Duodenal mucosa (tissue), 2 donors: ENCODE results near the gene SEMA6D.

ENCODE experiments used
- H3K27ac ChIP-seq: one replicate; pipeline ENCODE4 v1.7.0; 2013; ENCODE audit warnings: low read depth, low read length
- H3K27me3 ChIP-seq, 2 donors: one replicate each; pipeline ENCODE4 v1.7.0; 2013; ENCODE audit warnings: low read length in 2 of 2, control low read depth in 1 of 2; ENCODE audit not compliant: insufficient read depth in 2 of 2, control insufficient read depth in 1 of 2
- H3K36me3 ChIP-seq, 2 donors: one replicate each; pipeline ENCODE4 v1.7.0; 2013; ENCODE audit warnings: low read length in 2 of 2, control low read depth in 1 of 2; ENCODE audit not compliant: insufficient read depth in 2 of 2, control insufficient read depth in 1 of 2
- H3K4me1 ChIP-seq, 2 donors: one replicate each; pipeline ENCODE4 v1.7.0; 2013; ENCODE audit warnings: low read length in 2 of 2, control low read depth in 1 of 2; ENCODE audit not compliant: insufficient read depth in 2 of 2, control insufficient read depth in 1 of 2
- H3K4me3 ChIP-seq, 2 donors: one replicate each; pipeline ENCODE4 v1.7.0; 2013; ENCODE audit warnings: low read length in 2 of 2, low read depth in 1 of 2
- H3K9ac ChIP-seq, 2 donors: one replicate each; pipeline ENCODE4 v1.7.0; 2013; ENCODE audit warnings: low read length in 2 of 2, low read depth in 1 of 2
- H3K9me3 ChIP-seq, 2 donors: one replicate each; pipeline ENCODE4 v1.7.0; 2013; ENCODE audit warnings: low read length in 2 of 2, control low read depth in 1 of 2; ENCODE audit not compliant: control insufficient read depth in 1 of 2

Gene SEMA6D

GRCh38 chr15:47716516-47716915, 789 bp upstream of the SEMA6D start:
- Histone ChIP-seq H3K4me3 (peak overlapping the region; percentile 84 to 87), H3K36me3 (no peaks in the 10 kb centered on the region), H3K9ac (no peak overlapping the region), H3K27ac (no peak overlapping the region), H3K27me3 (no peaks in the 10 kb centered on the region), H3K9me3 (no peaks in the 10 kb centered on the region), H3K4me1 (peaks cover 26 to 33% of the 10 kb centered on the region in 2 donors)

- Histone ChIP-seq H3K4me3 (peak overlapping the region; percentile 84 to 87), H3K4me1 (peaks cover 18 to 24% of the 10 kb centered on the region in 2 donors)
Observed at GRCh38 chr15:47718497-47719437, 1.5 kb downstream of the SEMA6D start.

DNA sequence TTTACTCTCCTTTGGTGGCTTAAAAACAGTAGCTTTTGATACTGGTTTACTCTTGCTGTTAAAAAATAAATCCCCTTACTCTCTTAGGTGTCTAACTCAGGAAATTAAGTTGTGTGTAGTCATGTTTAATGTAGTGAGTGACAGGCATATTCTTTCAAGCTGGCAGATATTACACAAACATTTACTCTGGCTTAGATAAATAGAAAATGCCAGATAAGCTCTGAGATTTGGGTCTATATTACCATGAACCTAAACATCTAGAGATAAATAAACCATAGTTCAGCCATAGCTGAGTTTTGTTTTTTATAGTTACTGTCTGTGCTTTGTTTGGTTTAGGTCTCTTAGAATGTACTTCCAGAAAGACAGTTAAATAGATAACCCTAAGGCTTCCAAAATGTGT, 2.4 kb downstream of the SEMA6D start:
- H3K4me3 ChIP-seq: peak overlapping the region; percentile 84 to 87
- H3K9ac ChIP-seq: peak overlapping the region; percentile 12 to 66
- H3K36me3 ChIP-seq: peaks cover 0 to 5% of the 10 kb centered on the region in 2 donors
- no peak overlapping the region for H3K27ac ChIP-seq
- H3K27me3 ChIP-seq: no peaks in the 10 kb centered on the region
- no peaks in the 10 kb centered on the region for H3K9me3 ChIP-seq
- H3K4me1 ChIP-seq: peaks cover 23 to 31% of the 10 kb centered on the region in 2 donors

More at GRCh38 chr15:47718497-47719437, 1.5 kb downstream of the SEMA6D start:
- Histone ChIP-seq H3K36me3 (peaks cover 0 to 5% of the 10 kb centered on the region in 2 donors), H3K9me3 (no peaks in the 10 kb centered on the region), H3K27ac (peak overlapping the region; percentile 60), H3K9ac (peak overlapping the region; percentile 66 to 72), H3K27me3 (no peaks in the 10 kb centered on the region)

DNA sequence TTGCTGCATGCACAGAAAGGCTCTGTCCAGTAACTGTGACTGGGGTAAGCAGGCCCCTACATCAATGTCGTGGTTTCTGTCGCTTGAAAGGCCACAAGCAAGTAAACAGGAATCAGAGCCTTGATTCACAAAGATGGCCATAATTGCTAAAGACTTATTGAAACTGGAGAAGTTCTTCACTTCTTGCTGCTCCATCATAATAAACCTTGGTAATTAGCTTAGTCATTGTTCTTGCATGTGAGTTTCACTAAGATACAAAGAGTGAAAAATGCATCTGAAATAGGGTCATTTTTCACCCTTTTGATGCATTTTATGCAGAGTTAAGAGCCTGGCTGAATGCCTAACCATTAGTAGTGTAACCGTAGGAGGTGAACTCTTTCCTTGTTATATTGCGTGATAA, 3.2 kb downstream of the SEMA6D start:
- Histone ChIP-seq H3K9ac (no peak overlapping the region), H3K4me3 (peak overlapping the region; percentile 84 to 87)

DNA sequence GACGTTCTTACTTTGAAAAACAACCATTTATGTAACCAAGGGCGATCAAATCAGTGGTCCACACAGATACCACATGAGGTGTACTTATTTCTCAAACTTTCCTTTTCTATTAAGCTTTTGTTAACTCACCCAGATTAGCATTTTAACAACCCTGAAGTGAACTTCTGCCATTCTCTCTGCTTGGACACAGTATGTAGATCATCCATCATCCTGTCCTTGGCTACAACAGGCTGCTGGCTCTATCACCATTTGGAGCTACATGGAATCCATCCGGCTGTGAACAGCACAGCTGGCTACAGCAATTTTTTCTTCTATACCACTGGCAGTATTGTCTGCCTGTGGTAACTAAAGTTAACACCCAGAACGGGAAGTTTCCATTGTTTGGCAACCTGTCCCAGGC, 4.4 kb downstream of the SEMA6D start:
- no peak overlapping the region for H3K9ac ChIP-seq
- no peak overlapping the region for H3K4me3 ChIP-seq
- H3K27me3 ChIP-seq: no peaks in the 10 kb centered on the region
- H3K27ac ChIP-seq: no peak overlapping the region
- H3K9me3 ChIP-seq: no peaks in the 10 kb centered on the region
- peaks cover 0 to 5% of the 10 kb centered on the region in 2 donors for H3K36me3 ChIP-seq
- peaks cover 35 to 44% of the 10 kb centered on the region in 2 donors for H3K4me1 ChIP-seq

More for the DNA sequence above, 3.2 kb downstream of the SEMA6D start:
- Histone ChIP-seq H3K36me3 (peaks cover 0 to 5% of the 10 kb centered on the region in 2 donors), H3K4me1 (peaks cover 30 to 39% of the 10 kb centered on the region in 2 donors), H3K9me3 (no peaks in the 10 kb centered on the region), H3K27me3 (no peaks in the 10 kb centered on the region), H3K27ac (no peak overlapping the region)

DNA sequence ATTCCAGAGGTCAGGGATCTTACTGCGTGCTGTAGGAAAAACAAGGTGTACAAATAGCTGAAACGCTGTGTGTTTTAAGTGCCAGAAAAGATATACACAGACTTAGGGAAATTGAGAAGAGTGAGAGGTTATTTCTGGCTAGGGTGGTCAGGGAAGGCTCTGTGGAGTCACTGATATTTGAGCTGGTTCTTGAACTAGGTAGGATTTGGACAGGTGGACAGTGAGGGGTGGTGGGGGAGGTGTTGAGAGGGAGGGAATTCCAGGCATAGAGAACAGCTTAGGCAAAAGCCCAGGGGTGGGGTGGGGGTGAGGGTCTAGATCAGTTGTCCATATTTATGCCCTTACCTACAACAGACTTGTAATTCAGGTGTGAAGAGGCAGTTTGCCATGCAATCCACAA, 7.0 kb downstream of the SEMA6D start:
- Histone ChIP-seq H3K4me3 (no peak overlapping the region), H3K9ac (no peak overlapping the region), H3K4me1 (peaks cover 61% of the 10 kb centered on the region in 2 donors), H3K9me3 (no peaks in the 10 kb centered on the region), H3K36me3 (peaks cover 0 to 5% of the 10 kb centered on the region in 2 donors), H3K27ac (no peak overlapping the region), H3K27me3 (no peaks in the 10 kb centered on the region)

DNA sequence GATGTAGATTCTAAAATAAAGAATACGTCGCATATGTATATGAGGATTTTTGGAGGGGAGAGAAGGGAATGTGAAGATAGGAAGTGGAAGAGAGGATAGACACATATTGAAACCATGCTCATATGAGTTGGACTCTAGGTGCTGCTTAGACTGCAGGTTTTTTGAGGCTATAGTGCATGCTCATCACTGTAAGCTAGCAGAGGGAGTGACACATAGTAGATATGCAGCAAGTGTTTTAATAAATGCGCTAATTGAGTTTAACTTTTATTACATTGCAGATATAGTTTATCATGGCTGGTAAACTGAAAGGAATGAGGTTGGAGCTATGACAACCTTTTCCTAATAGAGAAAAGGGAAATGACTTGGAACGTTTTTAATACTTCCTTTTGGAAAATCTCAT, 7.7 kb downstream of the SEMA6D start:
- no peak overlapping the region for H3K27ac ChIP-seq
- H3K4me1 ChIP-seq: peaks cover 62 to 65% of the 10 kb centered on the region in 2 donors
- H3K4me3 ChIP-seq: no peak overlapping the region
- H3K36me3 ChIP-seq: peaks cover 0 to 5% of the 10 kb centered on the region in 2 donors
- H3K9me3 ChIP-seq: no peaks in the 10 kb centered on the region
- no peak overlapping the region for H3K9ac ChIP-seq
- no peaks in the 10 kb centered on the region for H3K27me3 ChIP-seq

DNA sequence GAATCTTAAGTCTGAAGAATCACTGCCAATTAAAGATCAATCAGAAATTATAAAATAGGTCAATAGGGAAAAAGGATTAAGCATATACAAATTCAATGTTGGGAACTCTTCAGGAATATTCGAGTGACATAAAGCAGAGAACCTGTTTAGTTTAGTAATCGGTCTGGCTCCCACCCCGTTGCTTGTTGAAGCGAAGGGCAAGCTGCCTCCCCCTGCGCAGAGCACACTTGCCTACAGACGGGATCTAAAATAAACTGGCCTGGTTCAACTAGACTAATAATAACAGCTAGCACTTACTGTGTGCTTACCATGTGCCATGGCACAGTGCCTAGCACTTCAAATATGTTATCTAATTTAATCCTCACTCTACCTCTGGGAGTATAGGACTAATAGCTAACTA, 8.6 kb downstream of the SEMA6D start:
- H3K27me3 ChIP-seq: no peaks in the 10 kb centered on the region
- no peaks in the 10 kb centered on the region for H3K9me3 ChIP-seq
- no peak overlapping the region for H3K9ac ChIP-seq
- no peak overlapping the region for H3K27ac ChIP-seq
- H3K4me3 ChIP-seq: no peak overlapping the region
- peaks cover 0 to 5% of the 10 kb centered on the region in 2 donors for H3K36me3 ChIP-seq
- H3K4me1 ChIP-seq: peaks cover 60 to 64% of the 10 kb centered on the region in 2 donors

DNA sequence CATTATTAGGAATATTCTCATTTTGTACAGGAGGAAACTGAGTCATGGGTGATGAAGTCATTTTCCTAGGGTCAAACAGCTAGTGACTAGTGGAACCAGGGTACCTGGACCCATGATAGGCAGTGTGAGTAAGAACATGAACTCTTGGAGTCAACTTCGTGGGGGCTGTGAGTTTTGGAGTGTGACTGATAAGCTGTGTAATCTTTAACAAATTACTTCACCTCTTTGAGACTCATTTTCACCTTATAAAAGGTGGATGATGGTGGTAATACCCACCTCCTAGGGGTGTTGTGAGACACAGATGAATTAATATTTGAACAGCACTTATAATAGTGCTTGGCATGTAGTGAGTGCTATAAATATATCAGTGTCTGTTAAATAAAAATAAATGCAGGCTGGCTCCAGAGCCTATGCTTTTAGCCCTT, 9.1 kb downstream of the SEMA6D start:
- Histone ChIP-seq H3K4me1 (peaks cover 57 to 59% of the 10 kb centered on the region in 2 donors), H3K9ac (no peak overlapping the region), H3K36me3 (peaks cover 0 to 5% of the 10 kb centered on the region in 2 donors), H3K9me3 (no peaks in the 10 kb centered on the region), H3K27me3 (no peaks in the 10 kb centered on the region), H3K27ac (no peak overlapping the region), H3K4me3 (no peak overlapping the region)

DNA sequence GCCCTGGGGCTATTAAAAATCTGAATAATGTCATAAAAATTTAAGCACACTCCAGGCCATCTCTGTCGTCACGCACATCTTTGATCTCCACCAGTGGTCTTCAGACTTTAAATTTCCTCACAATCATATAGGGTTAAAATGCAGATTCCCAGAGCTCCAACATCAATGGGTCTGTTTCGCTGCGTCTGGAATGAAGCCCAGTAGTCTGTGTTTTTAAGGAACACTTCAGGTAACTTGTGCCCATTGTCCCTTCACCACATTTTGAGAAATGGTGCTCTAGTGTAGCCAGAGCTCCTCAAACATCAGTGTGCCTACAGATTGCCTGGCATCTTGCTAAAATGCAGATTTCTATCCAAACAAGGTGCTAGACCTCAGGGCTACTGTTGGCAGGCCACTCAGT, 9.8 kb downstream of the SEMA6D start:
- H3K9ac ChIP-seq: no peak overlapping the region
- no peak overlapping the region for H3K27ac ChIP-seq
- peaks cover 0 to 5% of the 10 kb centered on the region in 2 donors for H3K36me3 ChIP-seq
- H3K4me3 ChIP-seq: peak overlapping the region in 1 of 2 donors; percentile 0
- peaks cover 56 to 57% of the 10 kb centered on the region in 2 donors for H3K4me1 ChIP-seq
- no peaks in the 10 kb centered on the region for H3K9me3 ChIP-seq
- no peaks in the 10 kb centered on the region for H3K27me3 ChIP-seq
